A673 (cell line): ENCODE results near the gene LMNTD2. TPM values are rescaled to one million over a fixed set of nuclear protein-coding genes. Genes with fewer than 3 reads are reported as not detected.

ENCODE experiments used
- BruUV-seq: library from RNA; stranded (reverse); fragments of 400-500 nt; replicated peaks from 2 replicates; lab custom pipeline; 2021; lab: Mats Ljungman, UMichigan
- CTCF ChIA-PET: fragments of 300-600 bp; sonication (Branson Sonifier 250); formaldehyde crosslinking; loops from one replicate; lab custom pipeline; 2022; ENCODE audit warnings: antibody characterized with exemption; lab: Charles Lee
- POLR2A ChIA-PET: fragments of 300-600 bp; sonication (Branson Sonifier 250); formaldehyde crosslinking; loops from one replicate; lab custom pipeline; 2022; ENCODE audit warnings: antibody characterized with exemption; ENCODE audit not compliant: low non-redundant PET; lab: Charles Lee
- DNase-seq: peaks from one replicate; pipeline ENCODE4 v3.0.0-alpha.2; 2015; ENCODE audit warnings: low spot score
- H3K27ac ChIP-seq: fragments of 200-600 bp; sonication (generic); 2 replicates; pipeline ENCODE4 v1.5.1; 2016; ENCODE audit warnings: mixed run types, low read depth, mild to moderate bottlenecking, mixed read lengths, antibody characterized with exemption, low read length; ENCODE audit not compliant: poor library complexity, severe bottlenecking
- H3K27me3 ChIP-seq: fragments of 200-600 bp; sonication (generic); replicated peaks from 2 replicates; pipeline ENCODE4 v1.6.1; 2017; ENCODE audit warnings: mixed run types, low read depth, mild to moderate bottlenecking, mixed read lengths, antibody characterized with exemption, low read length; ENCODE audit not compliant: insufficient read depth, poor library complexity
- H3K36me3 ChIP-seq: fragments of 200-600 bp; sonication (generic); 2 replicates; pipeline ENCODE4 v1.6.1; 2016; ENCODE audit warnings: mixed run types, mild to moderate bottlenecking, mixed read lengths, antibody characterized with exemption, low read length; ENCODE audit not compliant: insufficient read depth, poor library complexity, severe bottlenecking
- H3K4me1 ChIP-seq: fragments of 200-600 bp; sonication (generic); 2 replicates; pipeline ENCODE4 v1.6.1; 2017; ENCODE audit warnings: mixed run types, mild to moderate bottlenecking, mixed read lengths, antibody characterized with exemption, low read length; ENCODE audit not compliant: insufficient read depth, poor library complexity, severe bottlenecking
- H3K4me3 ChIP-seq: fragments of 200-600 bp; sonication (generic); 2 replicates; pipeline ENCODE4 v1.5.1; 2016; ENCODE audit warnings: low read depth, mixed run types, mild to moderate bottlenecking, mixed read lengths, low read length; ENCODE audit not compliant: poor library complexity, severe bottlenecking
- H3K9me3 ChIP-seq: fragments of 200-600 bp; sonication (generic); 2 replicates; pipeline ENCODE4 v1.6.1; 2016; ENCODE audit warnings: mixed run types, low read depth, mild to moderate bottlenecking, mixed read lengths, antibody characterized with exemption, low read length; ENCODE audit not compliant: poor library complexity, severe bottlenecking
- CTCF ChIP-seq: fragments of 300-800, 200-600 bp; sonication (generic); conservative IDR thresholded peaks from 2 replicates; pipeline ENCODE4 v1.5.1; 2017; ENCODE audit warnings: low read depth, mild to moderate bottlenecking, antibody characterized with exemption, low read length, moderate library complexity, mixed read lengths
- EZH2 ChIP-seq: fragments of 200-600 bp; sonication (generic); IDR thresholded peaks from 2 replicates; pipeline ENCODE4 v1.6.1; 2017; ENCODE audit warnings: borderline replicate concordance, low read depth, mild to moderate bottlenecking, mixed read lengths, antibody characterized with exemption, low read length; ENCODE audit not compliant: poor library complexity, severe bottlenecking
- intact Hi-C: fragments of 100-400 bp; cut with micrococcal nuclease; formaldehyde crosslinking; loops from one replicate; pipeline ENCODE4 v1.10.0; 2022; ENCODE audit not compliant: unreplicated experiment
- total RNA-seq: library from RNA; stranded (reverse); gene quantifications from 2 replicates; pipeline ENCODE4 v1.2.3, GENCODE V29; 2021

The LMNTD2 gene
- total RNA-seq, 1 experiment from 2014 or later: 1.1 TPM

GRCh38 chr11:592501-592900 lies 32.0 kb upstream of the LMNTD2 start:
- Histone ChIP-seq H3K9me3 (no peaks in the 10 kb centered on the region), H3K27me3 (no peaks in the 10 kb centered on the region), H3K36me3 (peaks cover 56% of the 10 kb centered on the region), H3K4me3 (no peak overlapping the region), H3K4me1 (no peaks in the 10 kb centered on the region), H3K27ac (no peak overlapping the region)
- POLR2A ChIA-PET: no interaction called here
- CTCF ChIA-PET: no interaction called here
- intact Hi-C loops: no loop called here
- no TSS peak for BruUV-seq
- no peak for TF ChIP-seq CTCF
- TF ChIP-seq EZH2: no peak
- DNase-seq: no peak

GRCh38 chr11:590997-591396 lies 30.5 kb upstream of the LMNTD2 start:
- Histone ChIP-seq H3K27me3 (no peaks in the 10 kb centered on the region), H3K4me3 (no peak overlapping the region), H3K27ac (no peak overlapping the region), H3K9me3 (no peaks in the 10 kb centered on the region), H3K36me3 (peaks cover 62% of the 10 kb centered on the region), H3K4me1 (no peaks in the 10 kb centered on the region)
- POLR2A ChIA-PET: interaction anchor here (0.7 kb wide), 1 partner anchor 27 kb away, joined by 10 read pairs; no protein-coding TSS in a partner anchor
- DNase-seq: no peak
- CTCF ChIA-PET: no interaction called here
- no TSS peak for BruUV-seq
- intact Hi-C loops: no loop called here
- TF ChIP-seq EZH2 (no peak), CTCF (no peak)

- DNase-seq: no peak
- peaks cover 59% of the 10 kb centered on the region for H3K36me3 ChIP-seq
- no TSS peak for BruUV-seq
- no peak overlapping the region for H3K27ac ChIP-seq
- POLR2A ChIA-PET: no interaction called here
- no peaks in the 10 kb centered on the region for H3K9me3 ChIP-seq
- H3K4me3 ChIP-seq: no peak overlapping the region
- intact Hi-C loops: no loop called here
- CTCF ChIA-PET: no interaction called here
- TF ChIP-seq CTCF (no peak), EZH2 (no peak)
- H3K27me3 ChIP-seq: no peaks in the 10 kb centered on the region
- H3K4me1 ChIP-seq: no peaks in the 10 kb centered on the region
Measured at GRCh38 chr11:589798-590197, 29.3 kb upstream of the LMNTD2 start.
